Measurements from ENCODE around the gene ZNF205. TPM values are rescaled to one million over a fixed set of nuclear protein-coding genes. Genes with fewer than 3 reads are reported as not detected.
A peak's percentile ranks its signal among the peaks of the same experiment; 100 is the strongest.

Gene ZNF205
- polyA plus RNA-seq, 1 of the 3 experiments (the other 2 are of a cell fraction), result 9.7 TPM

DNA sequence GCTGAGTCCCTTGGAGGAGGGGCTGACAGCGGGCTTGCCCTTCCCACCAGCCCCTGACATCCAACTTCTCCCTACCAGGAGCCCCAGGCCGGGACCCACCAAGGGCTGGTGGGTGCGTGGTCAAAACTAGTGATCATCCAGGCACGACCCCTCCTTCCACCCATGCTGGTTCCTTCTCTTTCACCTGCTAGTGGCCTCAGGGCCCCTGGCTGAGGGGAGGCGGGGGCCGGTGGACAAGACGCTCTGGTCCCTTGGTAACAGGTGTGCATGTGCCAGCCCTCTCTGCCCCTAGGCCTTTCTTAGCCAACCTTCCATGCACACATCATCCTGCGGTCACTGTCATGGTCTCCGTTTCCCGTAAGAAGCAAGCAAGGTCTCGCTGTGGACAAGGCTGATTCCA is 30.8 kb downstream of the ZNF205 start:
- CTCF ChIA-PET, result interaction anchor here (3.3 kb wide), 1 partner anchor 13 kb away, joined by 10 read pairs; no protein-coding TSS in a partner anchor

More for the DNA sequence above, 30.8 kb downstream of the ZNF205 start:
- Histone ChIP-seq H3K27me3 (ENCODE audit: insufficient read depth) (no peaks in the 10 kb centered on the region), H3K36me3 (replicated peaks in 1 of 2; ENCODE audit: control insufficient read depth in 1 of 2, insufficient read depth in 2 of 2, low read length in 1 of 2) (peaks cover 0 to 31% of the 10 kb centered on the region in 2 experiments), H4K20me1 (ENCODE audit: insufficient read depth) (no peaks in the 10 kb centered on the region), H3K27ac (ENCODE audit: low read depth in 2 of 2, low read length in 1 of 2) (no peak overlapping the region), H3K79me2 (ENCODE audit: insufficient read depth) (no peaks in the 10 kb centered on the region), H3K9me3 (no peaks in the 10 kb centered on the region), H3K9me2 (no peaks in the 10 kb centered on the region), H2AFZ (ENCODE audit: low read depth) (no peak overlapping the region), H3K4me1 (ENCODE audit: control insufficient read depth in 1 of 2, insufficient read depth in 2 of 2, low read depth in 1 of 2, low read length in 1 of 2) (peaks cover 0 to 7% of the 10 kb centered on the region in 2 experiments; a peak in 1 of 4 replicates), H3K4me2 (no peak overlapping the region), H3K4me3 (ENCODE audit: low read depth in 2 of 2, low read length in 1 of 2) (no peak overlapping the region), H3F3A (replicated peaks; ENCODE audit: insufficient read depth) (no peaks in the 10 kb centered on the region), H3K9ac (no peak overlapping the region)
- WGBS (ENCODE audit: low lambda C conversion rate), result 97% methylated on average over 10 of the region's 11 CpGs
- TF ChIP-seq EZH2phosphoT487 (IDR thresholded peaks at IDR 0.05; ENCODE audit: borderline replicate concordance, low read depth) (no peak), RAD21 (IDR thresholded peaks at IDR 0.05; ENCODE audit: low read length) (no peak), FOXM1 (IDR thresholded peaks at IDR 0.05; ENCODE audit: low read depth) (no peak), TEAD4 (IDR thresholded peaks at IDR 0.05; ENCODE audit: borderline replicate concordance, insufficient read depth) (no peak), ELF1 (IDR thresholded peaks at IDR 0.05) (no peak), FOSL2 (IDR thresholded peaks at IDR 0.05; ENCODE audit: borderline replicate concordance, low read depth) (no peak), YY1 (IDR thresholded peaks at IDR 0.05; ENCODE audit: low read depth) (no peak)
- TF ChIP-seq, protein P1, sequence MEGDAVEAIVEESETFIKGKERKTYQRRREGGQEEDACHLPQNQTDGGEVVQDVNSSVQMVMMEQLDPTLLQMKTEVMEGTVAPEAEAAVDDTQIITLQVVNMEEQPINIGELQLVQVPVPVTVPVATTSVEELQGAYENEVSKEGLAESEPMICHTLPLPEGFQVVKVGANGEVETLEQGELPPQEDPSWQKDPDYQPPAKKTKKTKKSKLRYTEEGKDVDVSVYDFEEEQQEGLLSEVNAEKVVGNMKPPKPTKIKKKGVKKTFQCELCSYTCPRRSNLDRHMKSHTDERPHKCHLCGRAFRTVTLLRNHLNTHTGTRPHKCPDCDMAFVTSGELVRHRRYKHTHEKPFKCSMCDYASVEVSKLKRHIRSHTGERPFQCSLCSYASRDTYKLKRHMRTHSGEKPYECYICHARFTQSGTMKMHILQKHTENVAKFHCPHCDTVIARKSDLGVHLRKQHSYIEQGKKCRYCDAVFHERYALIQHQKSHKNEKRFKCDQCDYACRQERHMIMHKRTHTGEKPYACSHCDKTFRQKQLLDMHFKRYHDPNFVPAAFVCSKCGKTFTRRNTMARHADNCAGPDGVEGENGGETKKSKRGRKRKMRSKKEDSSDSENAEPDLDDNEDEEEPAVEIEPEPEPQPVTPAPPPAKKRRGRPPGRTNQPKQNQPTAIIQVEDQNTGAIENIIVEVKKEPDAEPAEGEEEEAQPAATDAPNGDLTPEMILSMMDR (IDR thresholded peaks at IDR 0.05), result no peak
- TF ChIP-seq, protein P2, sequence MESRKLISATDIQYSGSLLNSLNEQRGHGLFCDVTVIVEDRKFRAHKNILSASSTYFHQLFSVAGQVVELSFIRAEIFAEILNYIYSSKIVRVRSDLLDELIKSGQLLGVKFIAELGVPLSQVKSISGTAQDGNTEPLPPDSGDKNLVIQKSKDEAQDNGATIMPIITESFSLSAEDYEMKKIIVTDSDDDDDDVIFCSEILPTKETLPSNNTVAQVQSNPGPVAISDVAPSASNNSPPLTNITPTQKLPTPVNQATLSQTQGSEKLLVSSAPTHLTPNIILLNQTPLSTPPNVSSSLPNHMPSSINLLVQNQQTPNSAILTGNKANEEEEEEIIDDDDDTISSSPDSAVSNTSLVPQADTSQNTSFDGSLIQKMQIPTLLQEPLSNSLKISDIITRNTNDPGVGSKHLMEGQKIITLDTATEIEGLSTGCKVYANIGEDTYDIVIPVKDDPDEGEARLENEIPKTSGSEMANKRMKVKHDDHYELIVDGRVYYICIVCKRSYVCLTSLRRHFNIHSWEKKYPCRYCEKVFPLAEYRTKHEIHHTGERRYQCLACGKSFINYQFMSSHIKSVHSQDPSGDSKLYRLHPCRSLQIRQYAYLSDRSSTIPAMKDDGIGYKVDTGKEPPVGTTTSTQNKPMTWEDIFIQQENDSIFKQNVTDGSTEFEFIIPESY (IDR thresholded peaks at IDR 0.05; ENCODE audit: borderline replicate concordance, low read depth), result no peak
- TF ChIP-seq, protein P3, sequence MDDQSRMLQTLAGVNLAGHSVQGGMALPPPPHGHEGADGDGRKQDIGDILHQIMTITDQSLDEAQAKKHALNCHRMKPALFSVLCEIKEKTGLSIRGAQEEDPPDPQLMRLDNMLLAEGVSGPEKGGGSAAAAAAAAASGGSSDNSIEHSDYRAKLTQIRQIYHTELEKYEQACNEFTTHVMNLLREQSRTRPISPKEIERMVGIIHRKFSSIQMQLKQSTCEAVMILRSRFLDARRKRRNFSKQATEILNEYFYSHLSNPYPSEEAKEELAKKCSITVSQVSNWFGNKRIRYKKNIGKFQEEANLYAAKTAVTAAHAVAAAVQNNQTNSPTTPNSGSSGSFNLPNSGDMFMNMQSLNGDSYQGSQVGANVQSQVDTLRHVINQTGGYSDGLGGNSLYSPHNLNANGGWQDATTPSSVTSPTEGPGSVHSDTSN (IDR thresholded peaks at IDR 0.05), result no peak
- POLR2A ChIA-PET, result interaction anchor here (1.2 kb wide), 1 partner anchor 8 kb away, joined by 4 read pairs; the partner anchor contains the start of gene ZNF213
- peak; percentile 6 for DNase-seq

Data from SK-N-SH (cell line).